Endodermal cell (in vitro differentiated cells): Measurements from ENCODE around the gene OR10AD1. TPM values are rescaled to one million over a fixed set of nuclear protein-coding genes. Genes with fewer than 3 reads are reported as not detected.

Experiments used
- DNase-seq: peaks from one replicate; pipeline ENCODE4 v3.0.0-alpha.2; 2017
- H3K27ac ChIP-seq: 2 replicates; pipeline ENCODE4 v1.5.1; 2013; ENCODE audit warnings: mild to moderate bottlenecking, low read depth, low read length, moderate library complexity
- H3K27me3 ChIP-seq: 2 replicates; pipeline ENCODE4 v1.6.1; 2013; ENCODE audit warnings: mild to moderate bottlenecking, low read length, moderate library complexity; ENCODE audit not compliant: insufficient read depth, control insufficient read depth, poor library complexity, severe bottlenecking
- H3K36me3 ChIP-seq: 2 replicates; pipeline ENCODE4 v1.7.0; 2013; ENCODE audit warnings: mild to moderate bottlenecking, low read length, moderate library complexity; ENCODE audit not compliant: control insufficient read depth, insufficient read depth
- H3K4me1 ChIP-seq: one replicate; pipeline ENCODE4 v1.7.0; 2013; ENCODE audit warnings: low read length; ENCODE audit not compliant: control insufficient read depth, insufficient read depth
- H3K4me3 ChIP-seq: 2 replicates; pipeline ENCODE4 v1.5.1; 2013; ENCODE audit warnings: mild to moderate bottlenecking, low read length, moderate library complexity
- H3K9ac ChIP-seq: 2 replicates; pipeline ENCODE4 v1.6.1; 2013; ENCODE audit warnings: mild to moderate bottlenecking, low read length, moderate library complexity; ENCODE audit not compliant: poor library complexity, severe bottlenecking; ENCODE audit errors: extremely low read depth
- H3K9me3 ChIP-seq: 2 replicates; pipeline ENCODE4 v1.6.1; 2013; ENCODE audit warnings: mild to moderate bottlenecking, low read length, moderate library complexity; ENCODE audit not compliant: control insufficient read depth
- H3K27ac Mint-ChIP-seq: 2 replicates; pipeline ENCODE4 v1.8.0; 2020; ENCODE audit warnings: mixed read lengths
- H3K27me3 Mint-ChIP-seq: 2 replicates; pipeline ENCODE4 v1.8.0; 2021; ENCODE audit warnings: mild to moderate bottlenecking, mixed read lengths; ENCODE audit not compliant: insufficient read depth
- H3K36me3 Mint-ChIP-seq: 2 replicates; pipeline ENCODE4 v1.8.0; 2020; ENCODE audit warnings: low read depth, mixed read lengths
- H3K4me1 Mint-ChIP-seq: 2 replicates; pipeline ENCODE4 v1.8.0; 2020; ENCODE audit warnings: mixed read lengths
- H3K4me3 Mint-ChIP-seq: 2 replicates; pipeline ENCODE4 v1.8.0; 2020; ENCODE audit warnings: mild to moderate bottlenecking, moderate library complexity, mixed read lengths
- H3K9me3 Mint-ChIP-seq: 2 replicates; pipeline ENCODE4 v1.8.0; 2020; ENCODE audit warnings: mild to moderate bottlenecking, mixed read lengths
- WGBS, 2 experiments: methylation state at CpG; one replicate each; pipeline versions ENCODE4 v1.1.5 to v1.1.7; 2013; ENCODE audit warnings: missing lambda C conversion rate in 2 of 2, mixed read lengths in 1 of 2; ENCODE audit not compliant: insufficient coverage in 1 of 2, insufficient read length in 1 of 2; 5-methylcytosine and 5-hydroxymethylcytosine counted together
- long read RNA-seq, 4 experiments: library from polyadenylated mRNA in 2 of 4; library from RNA in 1 of 4; library from capped mRNA in 1 of 4; stranded (forward) in 3 of 4; unstranded in 1 of 4; transcript quantifications; one replicate each; pipeline ENCODE4 v2.0.0, GENCODE V29; 2020 to 2021; ENCODE audit warnings: inconsistent platforms in 1 of 4
- polyA plus RNA-seq, 2 experiments: library from polyadenylated mRNA; stranded (reverse); fragments of 50-300 nt; gene quantifications; one replicate each; pipeline ENCODE4 v1.2.3, GENCODE V29; 2013
- total RNA-seq, 2 donors: library from RNA; stranded (reverse); fragmentation: NEBNext Ultra II Directional in 1 of 2; extraction: Animal tissue kit (Norgen Biotek cat#: 25700) in 1 of 2; gene quantifications; 2 replicates in 1 of 2; 3 replicates in 1 of 2; pipeline ENCODE4 v1.2.1, GENCODE V29; 2021
- TF ChIP-seq, protein P1 (sequence below): fragments of 200-600 bp; sonication (generic); conservative IDR thresholded peaks from 2 replicates; pipeline ENCODE4 v1.5.0; 2021; ENCODE audit warnings: antibody characterized with exemption, mild to moderate bottlenecking

Gene OR10AD1, protein sequence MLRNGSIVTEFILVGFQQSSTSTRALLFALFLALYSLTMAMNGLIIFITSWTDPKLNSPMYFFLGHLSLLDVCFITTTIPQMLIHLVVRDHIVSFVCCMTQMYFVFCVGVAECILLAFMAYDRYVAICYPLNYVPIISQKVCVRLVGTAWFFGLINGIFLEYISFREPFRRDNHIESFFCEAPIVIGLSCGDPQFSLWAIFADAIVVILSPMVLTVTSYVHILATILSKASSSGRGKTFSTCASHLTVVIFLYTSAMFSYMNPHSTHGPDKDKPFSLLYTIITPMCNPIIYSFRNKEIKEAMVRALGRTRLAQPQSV
- not detected for total RNA-seq
- not detected for polyA plus RNA-seq (2013, experiment 1 of 2)
- not detected for polyA plus RNA-seq (2013, experiment 2 of 2)
- long read RNA-seq, experiment 1 = 0 reads
- long read RNA-seq, experiment 2 = 0 reads
- long read RNA-seq, experiment 3 = 0 reads
- long read RNA-seq, experiment 4 = 0 reads

DNA sequence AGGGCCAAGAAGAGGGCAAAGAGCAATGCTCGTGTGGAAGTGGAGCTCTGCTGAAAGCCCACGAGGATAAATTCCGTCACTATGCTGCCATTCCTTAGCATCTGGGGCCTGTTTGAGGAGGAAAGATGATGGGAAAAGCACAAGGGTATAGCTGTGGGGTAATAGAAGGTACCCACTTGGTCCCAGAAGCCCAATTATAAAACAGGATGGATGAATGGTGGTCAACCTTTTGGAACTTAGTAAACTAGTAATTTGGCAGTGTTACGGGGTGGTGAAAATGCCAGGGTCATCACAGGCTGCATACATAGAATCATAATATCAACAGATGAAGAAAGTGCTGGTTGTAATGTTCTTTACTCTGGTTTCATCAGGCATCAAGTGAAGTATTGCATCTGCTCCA is at the start of gene OR10AD1:
OR10AD1 (minus strand) TSS at position 101 of the 400 bp plus-strand sequence; CDS start at position 101, 0 bp downstream.
- peaks cover 49% of the 10 kb centered on the region for H3K27me3 ChIP-seq
- Mint-ChIP-seq H3K9me3 (peaks cover 39% of the 10 kb centered on the region), H3K27ac (no peak within 1 kb of the TSS), H3K27me3 (peaks cover 93% of the 10 kb centered on the region), H3K36me3 (peaks cover 3% of the 10 kb centered on the region), H3K4me3 (no peak within 1 kb of the TSS), H3K4me1 (peaks cover 12% of the 10 kb centered on the region)
- WGBS, 2 experiments = 74 to 85% methylated on average over 3 to 4 of the region's 4 CpGs
- no peaks in the 10 kb centered on the region for H3K36me3 ChIP-seq
- peaks cover 13% of the 10 kb centered on the region for H3K9me3 ChIP-seq
- DNase-seq = no peak
- H3K4me3 ChIP-seq = no peak within 1 kb of the TSS
- TF ChIP-seq, protein P1, sequence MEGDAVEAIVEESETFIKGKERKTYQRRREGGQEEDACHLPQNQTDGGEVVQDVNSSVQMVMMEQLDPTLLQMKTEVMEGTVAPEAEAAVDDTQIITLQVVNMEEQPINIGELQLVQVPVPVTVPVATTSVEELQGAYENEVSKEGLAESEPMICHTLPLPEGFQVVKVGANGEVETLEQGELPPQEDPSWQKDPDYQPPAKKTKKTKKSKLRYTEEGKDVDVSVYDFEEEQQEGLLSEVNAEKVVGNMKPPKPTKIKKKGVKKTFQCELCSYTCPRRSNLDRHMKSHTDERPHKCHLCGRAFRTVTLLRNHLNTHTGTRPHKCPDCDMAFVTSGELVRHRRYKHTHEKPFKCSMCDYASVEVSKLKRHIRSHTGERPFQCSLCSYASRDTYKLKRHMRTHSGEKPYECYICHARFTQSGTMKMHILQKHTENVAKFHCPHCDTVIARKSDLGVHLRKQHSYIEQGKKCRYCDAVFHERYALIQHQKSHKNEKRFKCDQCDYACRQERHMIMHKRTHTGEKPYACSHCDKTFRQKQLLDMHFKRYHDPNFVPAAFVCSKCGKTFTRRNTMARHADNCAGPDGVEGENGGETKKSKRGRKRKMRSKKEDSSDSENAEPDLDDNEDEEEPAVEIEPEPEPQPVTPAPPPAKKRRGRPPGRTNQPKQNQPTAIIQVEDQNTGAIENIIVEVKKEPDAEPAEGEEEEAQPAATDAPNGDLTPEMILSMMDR = no peak
- no peak within 1 kb of the TSS for H3K9ac ChIP-seq
- no peak within 1 kb of the TSS for H3K27ac ChIP-seq
- H3K4me1 ChIP-seq = no peaks in the 10 kb centered on the region

DNA sequence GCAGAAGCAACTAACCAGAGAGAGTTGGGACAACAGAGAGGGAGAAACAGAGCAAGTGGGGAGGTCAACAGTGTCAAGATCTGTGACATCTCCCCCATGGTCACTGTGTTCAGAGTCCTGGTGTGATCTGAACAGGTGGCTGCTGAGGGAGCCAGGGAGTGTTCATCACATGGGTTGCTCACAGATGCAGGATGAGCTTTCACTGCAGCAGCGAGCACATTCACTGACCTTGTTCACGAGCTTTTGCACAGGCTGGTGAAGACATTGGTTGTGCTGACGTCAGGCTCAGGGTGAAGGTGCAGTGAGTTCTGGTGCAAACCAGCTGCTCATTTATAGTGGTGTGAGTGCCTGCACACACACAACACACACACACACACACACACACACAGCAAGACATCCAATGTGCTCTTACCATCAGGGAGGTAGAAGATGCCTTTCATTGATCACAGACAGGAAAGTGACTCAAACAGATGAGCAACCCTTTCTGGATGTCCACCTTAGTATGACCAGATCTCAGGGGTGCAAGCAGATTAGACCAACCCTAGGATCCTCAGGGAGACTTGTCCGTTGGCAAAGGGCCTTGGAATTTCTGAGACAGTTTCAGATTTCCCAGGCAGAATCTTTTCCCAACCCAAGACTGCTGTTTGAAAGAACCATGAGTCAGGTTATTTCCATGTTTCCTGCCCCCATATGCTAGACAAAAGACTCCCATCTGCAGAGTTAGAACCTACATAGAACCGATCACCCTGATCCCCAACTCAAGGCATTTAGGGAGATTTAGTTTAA is 44.3 kb upstream of the OR10AD1 start:
- Mint-ChIP-seq H3K9me3 (peaks cover 5% of the 10 kb centered on the region), H3K4me3 (no peak overlapping the region), H3K27me3 (peaks cover 21% of the 10 kb centered on the region), H3K27ac (no peak overlapping the region), H3K36me3 (no peaks in the 10 kb centered on the region), H3K4me1 (no peaks in the 10 kb centered on the region)
- TF ChIP-seq, protein P1 = no peak
- WGBS, 2 experiments = 86 to 90% methylated on average over 2 to 5 of the region's 5 CpGs
- no peaks in the 10 kb centered on the region for H3K9me3 ChIP-seq
- DNase-seq = no peak
- no peak overlapping the region for H3K27ac ChIP-seq
- H3K27me3 ChIP-seq = peaks cover 38% of the 10 kb centered on the region
- H3K4me1 ChIP-seq = no peaks in the 10 kb centered on the region
- H3K4me3 ChIP-seq = no peak overlapping the region
- no peak overlapping the region for H3K9ac ChIP-seq
- no peaks in the 10 kb centered on the region for H3K36me3 ChIP-seq

DNA sequence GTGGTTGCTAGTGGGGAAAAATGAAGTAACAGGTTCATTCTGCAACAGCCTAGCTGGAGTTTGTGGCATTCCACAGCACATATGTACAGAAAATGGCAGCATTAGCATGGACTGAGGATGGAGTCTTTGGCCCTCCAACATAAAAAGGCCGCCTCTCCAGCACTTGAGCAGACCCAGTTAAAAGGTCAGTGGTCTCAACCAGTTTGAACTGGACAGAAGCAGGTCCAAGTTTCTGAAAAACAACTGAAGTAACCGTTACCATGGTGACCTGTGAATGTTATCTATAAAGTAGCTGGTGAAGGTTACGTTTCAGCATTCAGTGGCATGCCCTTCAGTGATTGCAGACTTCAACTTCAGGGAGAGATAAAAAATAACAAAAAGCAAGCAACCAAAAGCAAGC is 34.1 kb upstream of the OR10AD1 start:
- 80 to 92% methylated on average over 3 of the region's 3 CpGs for WGBS, 2 experiments
- no peaks in the 10 kb centered on the region for H3K9me3 Mint-ChIP-seq
- no peak overlapping the region for H3K4me3 Mint-ChIP-seq
- Histone ChIP-seq H3K36me3 (no peaks in the 10 kb centered on the region), H3K9me3 (no peaks in the 10 kb centered on the region), H3K27ac (no peak overlapping the region), H3K9ac (no peak overlapping the region), H3K4me1 (no peaks in the 10 kb centered on the region), H3K27me3 (no peaks in the 10 kb centered on the region), H3K4me3 (no peak overlapping the region)
- peaks cover 7% of the 10 kb centered on the region for H3K27me3 Mint-ChIP-seq
- no peaks in the 10 kb centered on the region for H3K4me1 Mint-ChIP-seq
- H3K36me3 Mint-ChIP-seq = no peaks in the 10 kb centered on the region
- no peak overlapping the region for H3K27ac Mint-ChIP-seq
- TF ChIP-seq, protein P1 = no peak
- no peak for DNase-seq
